ENCODE measurements around the gene CDH8.

Gene CDH8

DNA sequence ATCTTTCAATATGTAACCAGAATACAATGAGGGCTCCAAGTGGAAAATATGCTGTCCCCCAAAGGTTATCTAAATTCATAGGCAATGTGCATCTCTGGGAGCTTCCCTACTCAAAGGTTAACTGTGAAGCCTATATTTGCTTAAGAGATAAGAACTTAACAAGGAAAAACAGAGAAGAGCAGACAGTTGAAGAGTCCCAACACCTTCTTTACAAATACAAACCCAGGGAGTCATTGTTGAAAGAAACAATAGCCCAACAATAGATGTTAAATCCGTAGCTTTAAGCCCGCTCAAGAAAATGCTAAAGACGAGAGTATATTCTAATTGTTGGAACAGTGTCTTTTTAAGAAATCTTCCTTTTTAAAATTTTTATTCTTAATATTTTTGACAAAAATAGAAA is 87.8 kb downstream of the CDH8 start:
- H3K4me3 ChIP-seq (ENCODE audit: low read length), result no peak overlapping the region
- H3K9me2 ChIP-seq (replicated peaks; ENCODE audit: control insufficient read depth, low read length), result no peaks in the 10 kb centered on the region
- no peaks in the 10 kb centered on the region for H3K79me2 ChIP-seq (ENCODE audit: control insufficient read depth, low read length)
- no peaks in the 10 kb centered on the region for H3K36me3 ChIP-seq (ENCODE audit: control insufficient read depth, low read length)
- no peak overlapping the region for H3K27ac ChIP-seq (ENCODE audit: low read depth, low read length)
- no peak for TF ChIP-seq EZH2phosphoT487 (IDR thresholded peaks at IDR 0.05; ENCODE audit: borderline replicate concordance, low read length)
- TF ChIP-seq, protein P1, sequence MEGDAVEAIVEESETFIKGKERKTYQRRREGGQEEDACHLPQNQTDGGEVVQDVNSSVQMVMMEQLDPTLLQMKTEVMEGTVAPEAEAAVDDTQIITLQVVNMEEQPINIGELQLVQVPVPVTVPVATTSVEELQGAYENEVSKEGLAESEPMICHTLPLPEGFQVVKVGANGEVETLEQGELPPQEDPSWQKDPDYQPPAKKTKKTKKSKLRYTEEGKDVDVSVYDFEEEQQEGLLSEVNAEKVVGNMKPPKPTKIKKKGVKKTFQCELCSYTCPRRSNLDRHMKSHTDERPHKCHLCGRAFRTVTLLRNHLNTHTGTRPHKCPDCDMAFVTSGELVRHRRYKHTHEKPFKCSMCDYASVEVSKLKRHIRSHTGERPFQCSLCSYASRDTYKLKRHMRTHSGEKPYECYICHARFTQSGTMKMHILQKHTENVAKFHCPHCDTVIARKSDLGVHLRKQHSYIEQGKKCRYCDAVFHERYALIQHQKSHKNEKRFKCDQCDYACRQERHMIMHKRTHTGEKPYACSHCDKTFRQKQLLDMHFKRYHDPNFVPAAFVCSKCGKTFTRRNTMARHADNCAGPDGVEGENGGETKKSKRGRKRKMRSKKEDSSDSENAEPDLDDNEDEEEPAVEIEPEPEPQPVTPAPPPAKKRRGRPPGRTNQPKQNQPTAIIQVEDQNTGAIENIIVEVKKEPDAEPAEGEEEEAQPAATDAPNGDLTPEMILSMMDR (IDR thresholded peaks at IDR 0.05; ENCODE audit: low read depth, low read length, poor library complexity, severe bottlenecking), result no peak
- H3K4me2 ChIP-seq (ENCODE audit: low read length), result no peak overlapping the region
- H3F3A ChIP-seq (ENCODE audit: control insufficient read depth, insufficient read depth), result no peaks in the 10 kb centered on the region
- no peaks in the 10 kb centered on the region for H3K9me3 ChIP-seq (ENCODE audit: control insufficient read depth, insufficient read depth, low read length)
- H4K20me1 ChIP-seq (ENCODE audit: control insufficient read depth, insufficient read depth, low read depth, low read length), result no peaks in the 10 kb centered on the region
- no peaks in the 10 kb centered on the region for H3K27me3 ChIP-seq (ENCODE audit: control insufficient read depth, low read length)
- no peaks in the 10 kb centered on the region for H3K4me1 ChIP-seq (ENCODE audit: control insufficient read depth, low read length)

DNA sequence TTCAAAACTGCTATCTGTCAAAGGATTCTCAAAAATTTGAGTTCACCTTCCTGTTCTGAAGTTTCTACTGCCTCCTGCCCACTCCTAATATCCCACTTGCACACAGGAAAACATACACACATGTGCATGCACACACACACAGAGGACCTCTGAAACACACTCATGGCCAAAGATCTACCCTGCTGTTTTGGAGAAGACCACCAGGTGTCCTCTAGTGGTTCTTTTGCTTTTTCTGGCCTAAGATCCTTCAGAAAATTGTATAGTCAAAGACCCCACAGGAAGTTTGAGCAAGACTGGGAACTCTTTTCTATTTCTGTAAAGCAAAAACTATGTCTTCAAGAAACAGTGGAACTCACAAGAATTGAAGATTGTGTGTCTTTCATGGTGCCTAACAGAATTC is 90.2 kb downstream of the CDH8 start:
- H3K4me2 ChIP-seq (ENCODE audit: low read length), result no peak overlapping the region
- no peaks in the 10 kb centered on the region for H4K20me1 ChIP-seq (ENCODE audit: control insufficient read depth, insufficient read depth, low read depth, low read length)
- no peaks in the 10 kb centered on the region for H3K9me3 ChIP-seq (ENCODE audit: control insufficient read depth, insufficient read depth, low read length)
- no peaks in the 10 kb centered on the region for H3K9me2 ChIP-seq (replicated peaks; ENCODE audit: control insufficient read depth, low read length)
- H3K4me1 ChIP-seq (ENCODE audit: control insufficient read depth, low read length), result no peaks in the 10 kb centered on the region
- H3K79me2 ChIP-seq (ENCODE audit: control insufficient read depth, low read length), result no peaks in the 10 kb centered on the region
- no peak for TF ChIP-seq EZH2phosphoT487 (IDR thresholded peaks at IDR 0.05; ENCODE audit: borderline replicate concordance, low read length)
- no peaks in the 10 kb centered on the region for H3F3A ChIP-seq (ENCODE audit: control insufficient read depth, insufficient read depth)
- H3K36me3 ChIP-seq (ENCODE audit: control insufficient read depth, low read length), result no peaks in the 10 kb centered on the region
- no peaks in the 10 kb centered on the region for H3K27me3 ChIP-seq (ENCODE audit: control insufficient read depth, low read length)
- no peak overlapping the region for H3K27ac ChIP-seq (ENCODE audit: low read depth, low read length)
- no peak overlapping the region for H3K4me3 ChIP-seq (ENCODE audit: low read length)

DNA sequence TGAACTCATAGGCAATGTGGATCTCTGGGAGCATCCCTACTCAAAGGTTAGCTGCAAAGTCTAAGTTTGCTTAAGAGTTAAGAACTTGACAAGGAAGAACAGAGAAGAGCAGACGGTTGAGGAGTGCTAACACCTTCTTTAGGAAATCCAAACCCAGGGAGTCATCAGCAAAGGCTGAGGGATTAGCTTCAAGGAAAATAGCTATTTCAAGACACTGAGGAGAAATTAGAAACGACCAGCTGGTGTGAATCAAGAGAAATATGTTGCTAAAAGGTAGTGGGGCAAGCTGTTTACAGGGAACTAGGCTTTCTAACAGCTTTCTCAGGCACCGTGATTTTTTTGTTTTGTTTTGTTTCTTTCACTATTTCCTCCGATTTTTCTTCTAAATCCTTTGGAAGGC is 90.7 kb downstream of the CDH8 start:
- no peaks in the 10 kb centered on the region for H3K9me3 ChIP-seq (ENCODE audit: control insufficient read depth, insufficient read depth, low read length)
- H3K36me3 ChIP-seq (ENCODE audit: control insufficient read depth, low read length), result no peaks in the 10 kb centered on the region
- H3K79me2 ChIP-seq (ENCODE audit: control insufficient read depth, low read length), result no peaks in the 10 kb centered on the region
- H4K20me1 ChIP-seq (ENCODE audit: control insufficient read depth, insufficient read depth, low read depth, low read length), result no peaks in the 10 kb centered on the region
- no peaks in the 10 kb centered on the region for H3K4me1 ChIP-seq (ENCODE audit: control insufficient read depth, low read length)
- H3F3A ChIP-seq (ENCODE audit: control insufficient read depth, insufficient read depth), result no peaks in the 10 kb centered on the region
- H3K9me2 ChIP-seq (replicated peaks; ENCODE audit: control insufficient read depth, low read length), result no peaks in the 10 kb centered on the region
- TF ChIP-seq EZH2phosphoT487 (IDR thresholded peaks at IDR 0.05; ENCODE audit: borderline replicate concordance, low read length), result no peak
- TF ChIP-seq, protein P1 (IDR thresholded peaks at IDR 0.05; ENCODE audit: low read depth, low read length, poor library complexity, severe bottlenecking), result no peak
- H3K4me2 ChIP-seq (ENCODE audit: low read length), result no peak overlapping the region
- no peak overlapping the region for H3K27ac ChIP-seq (ENCODE audit: low read depth, low read length)
- H3K4me3 ChIP-seq (ENCODE audit: low read length), result no peak overlapping the region
- H3K27me3 ChIP-seq (ENCODE audit: control insufficient read depth, low read length), result no peaks in the 10 kb centered on the region

DNA sequence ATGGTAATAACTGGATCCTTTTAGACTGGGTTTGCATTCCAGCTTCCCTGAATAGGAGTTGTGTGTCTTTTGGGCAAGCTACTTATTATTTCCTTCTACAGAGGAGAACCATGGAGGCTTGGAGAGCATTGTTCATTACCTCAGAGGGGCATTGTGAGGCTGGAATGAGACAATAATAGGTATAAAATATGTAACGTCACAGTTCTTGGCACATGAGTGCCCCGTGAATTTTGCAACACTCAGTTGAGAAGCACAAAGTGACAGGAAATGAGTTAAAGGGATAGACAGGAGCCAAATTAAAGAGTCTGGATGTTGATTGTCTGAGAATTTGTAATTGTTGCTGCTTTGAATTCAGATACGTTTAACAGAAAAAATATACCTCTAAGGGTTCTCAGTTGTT is 92.2 kb downstream of the CDH8 start:
- no peaks in the 10 kb centered on the region for H3K9me2 ChIP-seq (replicated peaks; ENCODE audit: control insufficient read depth, low read length)
- TF ChIP-seq, protein P1 (IDR thresholded peaks at IDR 0.05; ENCODE audit: low read depth, low read length, poor library complexity, severe bottlenecking), result no peak
- no peak for TF ChIP-seq EZH2phosphoT487 (IDR thresholded peaks at IDR 0.05; ENCODE audit: borderline replicate concordance, low read length)
- no peaks in the 10 kb centered on the region for H3K9me3 ChIP-seq (ENCODE audit: control insufficient read depth, insufficient read depth, low read length)
- no peaks in the 10 kb centered on the region for H3K4me1 ChIP-seq (ENCODE audit: control insufficient read depth, low read length)
- H3K36me3 ChIP-seq (ENCODE audit: control insufficient read depth, low read length), result no peaks in the 10 kb centered on the region
- H4K20me1 ChIP-seq (ENCODE audit: control insufficient read depth, insufficient read depth, low read depth, low read length), result no peaks in the 10 kb centered on the region
- no peaks in the 10 kb centered on the region for H3K27me3 ChIP-seq (ENCODE audit: control insufficient read depth, low read length)
- no peaks in the 10 kb centered on the region for H3F3A ChIP-seq (ENCODE audit: control insufficient read depth, insufficient read depth)
- H3K4me3 ChIP-seq (ENCODE audit: low read length), result no peak overlapping the region
- no peak overlapping the region for H3K27ac ChIP-seq (ENCODE audit: low read depth, low read length)
- H3K79me2 ChIP-seq (ENCODE audit: control insufficient read depth, low read length), result no peaks in the 10 kb centered on the region
- H3K4me2 ChIP-seq (ENCODE audit: low read length), result no peak overlapping the region

All from DOHH2 (cell line).